Nucleus accumbens (tissue), 56 donors: Measurements from ENCODE around the gene RAB28.
"Not testable (repeated sequence)": the region's sequence is repeated elsewhere in the genome, so short reads cannot be mapped to it uniquely, and the experiment has no call there.

ENCODE experiments used
- DNase-seq, 56 donors: peaks; one replicate each; lab custom pipeline; 2025; lab: John Stamatoyannopoulos, UW

RAB28 gene

GRCh38 chr4:13455411-13455810 lies 28.7 kb downstream of the RAB28 start:
- no peak for DNase-seq

GRCh38 chr4:13454786-13455185 lies 29.4 kb downstream of the RAB28 start:
- no peak for DNase-seq

GRCh38 chr4:13452927-13453579 lies 31.1 kb downstream of the RAB28 start:
- DNase-seq: no peak

GRCh38 chr4:13449590-13449989 lies 34.5 kb downstream of the RAB28 start:
- no peak for DNase-seq

GRCh38 chr4:13445841-13446790 lies 38.0 kb downstream of the RAB28 start:
- no peak for DNase-seq

GRCh38 chr4:13441506-13441905 lies 42.6 kb downstream of the RAB28 start:
- DNase-seq: no peak

- DNase-seq: no peak
These were observed 47.2 kb downstream of the RAB28 start for GRCh38 chr4:13436962-13437361.

- no peak for DNase-seq
These were observed 51.7 kb downstream of the RAB28 start for GRCh38 chr4:13432453-13432852.

GRCh38 chr4:13430834-13431568 lies 53.1 kb downstream of the RAB28 start:
- DNase-seq: no peak

GRCh38 chr4:13427599-13428325 lies 56.4 kb downstream of the RAB28 start:
- no peak for DNase-seq

GRCh38 chr4:13415068-13415785 lies 68.9 kb downstream of the RAB28 start:
- no peak for DNase-seq

GRCh38 chr4:13413729-13414437 lies 70.3 kb downstream of the RAB28 start:
- DNase-seq: no peak

- DNase-seq: no peak
These were observed 72.2 kb downstream of the RAB28 start for GRCh38 chr4:13411942-13412341.

GRCh38 chr4:13409324-13409723 lies 74.8 kb downstream of the RAB28 start:
- no peak for DNase-seq

GRCh38 chr4:13406156-13406555 lies 78.0 kb downstream of the RAB28 start:
- not testable (repeated sequence) for DNase-seq

- no peak for DNase-seq
These were observed 80.3 kb downstream of the RAB28 start for GRCh38 chr4:13403833-13404232.

GRCh38 chr4:13403326-13403725 lies 80.8 kb downstream of the RAB28 start:
- no peak for DNase-seq

GRCh38 chr4:13399257-13399656 lies 84.9 kb downstream of the RAB28 start:
- no peak for DNase-seq

- DNase-seq: no peak
These were observed 88.0 kb downstream of the RAB28 start for GRCh38 chr4:13396161-13396560.
